Adrenal gland (tissue), 12 donors: ENCODE results near the gene ANKRD17. TPM values are rescaled to one million over a fixed set of nuclear protein-coding genes. Genes with fewer than 3 reads are reported as not detected.
"Not testable (repeated sequence)": the region's sequence is repeated elsewhere in the genome, so short reads cannot be mapped to it uniquely, and the experiment has no call there.

Experiments
- DNase-seq, 7 donors: peaks; one replicate each; pipeline ENCODE4 v3.0.0-alpha.2; 2019 to 2020
- H3K27ac ChIP-seq, 5 donors: fragments of 200-600 bp; sonication (generic) in 4 of 5; 1 replicate in 3 of 5; 2 replicates in 2 of 5; pipeline versions ENCODE4 v1.5.1 to v1.8.0; 2016 to 2020; ENCODE audit warnings: mild to moderate bottlenecking in 1 of 5
- H3K27me3 ChIP-seq: fragments of 200-600 bp; 2 replicates; pipeline ENCODE4 v1.8.0; 2021
- H3K36me3 ChIP-seq, 2 donors: fragments of 200-600 bp; replicated peaks in 1 of 2; 1 replicate in 1 of 2; 2 replicates in 1 of 2; pipeline versions ENCODE4 v1.5.1 to v1.8.0; 2018 to 2022
- H3K4me1 ChIP-seq, 2 donors: fragments of 200-600 bp; replicated peaks in 1 of 2; 1 replicate in 1 of 2; 2 replicates in 1 of 2; pipeline versions ENCODE4 v1.5.1 to v1.8.0; 2018 to 2021
- H3K4me3 ChIP-seq, 4 donors: fragments of 200-600 bp; sonication (generic) in 3 of 4; one replicate each; pipeline ENCODE4 v1.5.1; 2016 to 2018
- H3K9me3 ChIP-seq, 3 donors: fragments of 200-600 bp; sonication (generic) in 1 of 3; replicated peaks in 1 of 3; 1 replicate in 2 of 3; 2 replicates in 1 of 3; pipeline versions ENCODE4 v1.5.1 to v1.8.0; 2016 to 2021
- CTCF ChIP-seq, 6 experiments: fragments of 450-650 bp in 4 of 6; fragments of 200-600 bp in 2 of 6; sonication (generic) in 1 of 6; IDR thresholded peaks; 1 replicate in 5 of 6; 2 replicates in 1 of 6; pipeline versions ENCODE4 v1.5.1 to v1.8.0; 2016 to 2021; ENCODE audit warnings: antibody characterized with exemption in 6 of 6, mild to moderate bottlenecking in 2 of 6, moderate library complexity in 1 of 6
- POLR2A ChIP-seq, 2 donors: fragments of 450-650 bp; IDR thresholded peaks; one replicate each; pipeline ENCODE4 v1.6.1; 2017; ENCODE audit warnings: antibody characterized with exemption in 2 of 2, mild to moderate bottlenecking in 2 of 2, moderate library complexity in 1 of 2
- WGBS, 4 donors: extraction: QIAGEN DNeasy Blood & Tissue Kit in 2 of 4; methylation state at CpG; one replicate each; pipeline versions ENCODE4 v1.1.5 to v1.1.7; 2013 to 2017; 5-methylcytosine and 5-hydroxymethylcytosine counted together
- intact Hi-C, 2 donors: fragments of 100-400 bp; cut with DNase I; formaldehyde crosslinking; loops; one replicate each; pipeline versions ENCODE4 v1.14.1 to v1.15.0; 2022 to 2023
- polyA plus RNA-seq, 3 donors: library from polyadenylated mRNA; stranded (reverse); fragments of 200-250 nt in 2 of 3; fragments of 350-450 nt in 1 of 3; fragmentation: Illumina TruSeq in 1 of 3; extraction: RNeasy Lipid Tissue Mini Kit (QIAGEN cat#74804) in 1 of 3; gene quantifications; one replicate each; pipeline ENCODE4 v1.2.3, GENCODE V29; 2013 to 2014
- total RNA-seq, 9 donors: library from RNA; depleted of rRNA in 4 of 9; stranded (reverse); fragments of >200 nt in 4 of 9; fragments of 120-200 nt in 1 of 9; fragmentation: NEBNext Ultra II Directional in 1 of 9; extraction: Animal tissue kit (Norgen Biotek cat#: 25700) in 1 of 9; gene quantifications; one replicate each; pipeline versions ENCODE4 v1.1.0 to v1.2.4, GENCODE V29; 2013 to 2023
- donor health status: healthy with polysubstance abuse.
- donor health status: Bipolar disorder and iron deficiency.
- donor health status: DM: yes; HTN: yes; CAD: no.
- donor health status: DM: no; HTN: no; CAD: no.
- donor health status: DM: no; HTN: no; CAD: no.
- donor health status: DM: yes; HTN: yes; CAD: no.

Gene ANKRD17
- total and polyA plus RNA-seq, 12 donors: 13.3 to 66.3 (median 51.3) TPM

GRCh38 chr4:73303711-73304110, 45.1 kb upstream of the ANKRD17 start:
- WGBS, 4 donors: 92 to 97% (median 94%) methylated on average over 4 of the region's 4 CpGs
- Histone ChIP-seq H3K27me3 (no peaks in the 10 kb centered on the region), H3K4me3 (no peak overlapping the region), H3K9me3 (no peaks in the 10 kb centered on the region), H3K27ac (no peak overlapping the region), H3K4me1 (no peaks in the 10 kb centered on the region), H3K36me3 (no peaks in the 10 kb centered on the region)
- DNase-seq: no peak
- TF ChIP-seq CTCF (IDR thresholded peaks at IDR 0.05): no peak
- TF ChIP-seq POLR2A (IDR thresholded peaks at IDR 0.05): no peak
- intact Hi-C loops: no loop called here

- H3K27me3 ChIP-seq: no peaks in the 10 kb centered on the region
- H3K4me1 ChIP-seq: no peaks in the 10 kb centered on the region
- no peak overlapping the region for H3K4me3 ChIP-seq
- no peak overlapping the region for H3K27ac ChIP-seq
- no peaks in the 10 kb centered on the region for H3K36me3 ChIP-seq
- TF ChIP-seq CTCF (IDR thresholded peaks at IDR 0.05) (no peak), POLR2A (IDR thresholded peaks at IDR 0.05) (no peak)
- intact Hi-C loops: no loop called here
- 95 to 98% (median 97%) methylated on average over 18 to 25 of the region's 25 CpGs for WGBS, 4 donors
- H3K9me3 ChIP-seq: no peaks in the 10 kb centered on the region
- DNase-seq: no peak
Observed at GRCh38 chr4:73299548-73300280, 41.1 kb upstream of the ANKRD17 start.

GRCh38 chr4:73292661-73293060, 34.1 kb upstream of the ANKRD17 start:
- H3K4me3 ChIP-seq, intact Hi-C loops, H3K27ac ChIP-seq, DNase-seq, H3K9me3 ChIP-seq, H3K4me1 ChIP-seq, H3K27me3 ChIP-seq, H3K36me3 ChIP-seq: not testable (repeated sequence)
- 50 to 92% (median 85%) methylated on average over 2 to 9 of the region's 9 CpGs for WGBS, 4 donors

GRCh38 chr4:73281982-73282381, 23.4 kb upstream of the ANKRD17 start:
- H3K4me3 ChIP-seq: no peak overlapping the region
- DNase-seq: no peak
- 91 to 96% (median 93%) methylated on average over 5 of the region's 5 CpGs for WGBS, 4 donors
- H3K4me1 ChIP-seq: no peaks in the 10 kb centered on the region
- no peak overlapping the region for H3K27ac ChIP-seq
- H3K36me3 ChIP-seq: no peaks in the 10 kb centered on the region
- H3K9me3 ChIP-seq: no peaks in the 10 kb centered on the region
- intact Hi-C loops: no loop called here
- TF ChIP-seq CTCF (IDR thresholded peaks at IDR 0.05) (no peak), POLR2A (IDR thresholded peaks at IDR 0.05) (no peak)
- no peaks in the 10 kb centered on the region for H3K27me3 ChIP-seq

GRCh38 chr4:73281396-73281795, 22.8 kb upstream of the ANKRD17 start:
- 94 to 100% (median 100%) methylated on average over 1 to 2 of the region's 2 CpGs for WGBS, 4 donors
- intact Hi-C loops: no loop called here
- TF ChIP-seq POLR2A (IDR thresholded peaks at IDR 0.05) (no peak), CTCF (IDR thresholded peaks at IDR 0.05) (no peak)

More at GRCh38 chr4:73281396-73281795, 22.8 kb upstream of the ANKRD17 start:
- H3K27me3 ChIP-seq: no peaks in the 10 kb centered on the region
- no peak overlapping the region for H3K27ac ChIP-seq
- H3K9me3 ChIP-seq: no peaks in the 10 kb centered on the region
- no peak overlapping the region for H3K4me3 ChIP-seq
- DNase-seq: no peak
- H3K4me1 ChIP-seq: no peaks in the 10 kb centered on the region
- H3K36me3 ChIP-seq: no peaks in the 10 kb centered on the region
